Measurements from ENCODE around the gene RERG. TPM values are rescaled to one million over a fixed set of nuclear protein-coding genes. Genes with fewer than 3 reads are reported as not detected.

Gene RERG
- total RNA-seq, 2 experiments from 2014 or later: not detected

DNA sequence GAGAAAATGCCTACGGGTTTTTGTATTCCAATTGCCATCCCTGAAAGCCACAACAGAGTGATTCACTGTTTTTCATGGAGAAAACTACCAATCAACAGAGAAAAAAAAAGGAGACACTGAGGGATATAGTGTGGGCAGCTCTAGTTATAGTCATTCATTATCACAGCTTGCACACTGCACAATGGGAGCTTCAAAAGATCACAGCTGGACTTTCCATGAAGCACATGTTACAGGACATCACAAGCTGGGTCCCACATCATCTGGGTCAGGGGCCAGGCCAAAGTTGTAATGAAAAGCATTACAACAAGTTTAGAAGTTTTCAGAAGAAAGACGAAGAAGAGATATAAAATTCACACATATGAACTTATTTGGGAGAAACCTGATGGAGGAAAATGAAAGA lies 41.5 kb downstream of the RERG start:
- DNase-seq (ENCODE audit: low spot score): no peak
- no peaks in the 10 kb centered on the region for H3K9me2 ChIP-seq (ENCODE audit: insufficient read depth, low read length)
- no peaks in the 10 kb centered on the region for H3K9me3 ChIP-seq (ENCODE audit: low read length)
- CTCF ChIA-PET (ENCODE audit: unreplicated experiment): no interaction called here
- H3K4me3 ChIP-seq (ENCODE audit: low read depth, low read length, poor library complexity, severe bottlenecking): no peak overlapping the region
- no peaks in the 10 kb centered on the region for H3K79me2 ChIP-seq (ENCODE audit: insufficient read depth, low read depth, low read length)
- no peak overlapping the region for H2AFZ ChIP-seq (ENCODE audit: low read length)
- BruUV-seq (replicated peaks): no TSS peak
- H3K4me2 ChIP-seq (ENCODE audit: low read length): no peak overlapping the region
- H3K27ac ChIP-seq (ENCODE audit: low read depth, low read length, poor library complexity, severe bottlenecking): no peak overlapping the region
- POLR2A ChIA-PET: no interaction called here
- intact Hi-C loops (cut with micrococcal nuclease; ENCODE audit: unreplicated experiment): no loop called here
- no peaks in the 10 kb centered on the region for H4K20me1 ChIP-seq (ENCODE audit: insufficient read depth, low read length)
- no peak for TF ChIP-seq EZH2phosphoT487 (IDR thresholded peaks at IDR 0.05; ENCODE audit: borderline replicate concordance, low read depth, low read length)
- TF ChIP-seq, protein P1, sequence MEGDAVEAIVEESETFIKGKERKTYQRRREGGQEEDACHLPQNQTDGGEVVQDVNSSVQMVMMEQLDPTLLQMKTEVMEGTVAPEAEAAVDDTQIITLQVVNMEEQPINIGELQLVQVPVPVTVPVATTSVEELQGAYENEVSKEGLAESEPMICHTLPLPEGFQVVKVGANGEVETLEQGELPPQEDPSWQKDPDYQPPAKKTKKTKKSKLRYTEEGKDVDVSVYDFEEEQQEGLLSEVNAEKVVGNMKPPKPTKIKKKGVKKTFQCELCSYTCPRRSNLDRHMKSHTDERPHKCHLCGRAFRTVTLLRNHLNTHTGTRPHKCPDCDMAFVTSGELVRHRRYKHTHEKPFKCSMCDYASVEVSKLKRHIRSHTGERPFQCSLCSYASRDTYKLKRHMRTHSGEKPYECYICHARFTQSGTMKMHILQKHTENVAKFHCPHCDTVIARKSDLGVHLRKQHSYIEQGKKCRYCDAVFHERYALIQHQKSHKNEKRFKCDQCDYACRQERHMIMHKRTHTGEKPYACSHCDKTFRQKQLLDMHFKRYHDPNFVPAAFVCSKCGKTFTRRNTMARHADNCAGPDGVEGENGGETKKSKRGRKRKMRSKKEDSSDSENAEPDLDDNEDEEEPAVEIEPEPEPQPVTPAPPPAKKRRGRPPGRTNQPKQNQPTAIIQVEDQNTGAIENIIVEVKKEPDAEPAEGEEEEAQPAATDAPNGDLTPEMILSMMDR (conservative IDR thresholded peaks at IDR 0.05; ENCODE audit: low read length): no peak
- no peaks in the 10 kb centered on the region for H3K4me1 ChIP-seq (ENCODE audit: insufficient read depth, low read length, poor library complexity, severe bottlenecking)
- H3K36me3 ChIP-seq (ENCODE audit: insufficient read depth, low read length): no peaks in the 10 kb centered on the region

DNA sequence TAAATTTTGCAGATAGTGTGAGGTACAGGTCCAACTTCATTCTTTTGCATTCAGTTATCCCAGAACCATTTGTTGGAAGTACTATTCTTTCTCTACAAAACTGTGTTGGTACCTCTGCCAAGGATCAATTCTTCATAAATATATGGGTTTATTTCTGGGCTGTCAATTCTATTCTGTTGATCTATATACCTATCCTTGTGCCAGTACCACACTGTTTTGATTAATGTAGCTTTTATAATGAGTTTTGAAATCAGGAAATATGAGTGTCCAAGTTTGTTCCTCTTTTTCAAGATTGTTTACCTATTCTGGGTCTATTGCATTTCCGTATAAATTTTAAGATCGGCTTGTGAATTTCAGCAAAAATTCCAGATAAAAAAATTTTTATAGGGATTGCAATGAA lies 48.1 kb downstream of the RERG start:
- no TSS peak for BruUV-seq (replicated peaks)
- DNase-seq (ENCODE audit: low spot score): no peak
- Histone ChIP-seq H3K27ac (ENCODE audit: low read depth, low read length, poor library complexity, severe bottlenecking) (no peak overlapping the region), H3K9me3 (ENCODE audit: low read length) (no peaks in the 10 kb centered on the region), H2AFZ (ENCODE audit: low read length) (no peak overlapping the region), H3K4me1 (ENCODE audit: insufficient read depth, low read length, poor library complexity, severe bottlenecking) (no peaks in the 10 kb centered on the region), H3K36me3 (ENCODE audit: insufficient read depth, low read length) (no peaks in the 10 kb centered on the region), H3K9me2 (ENCODE audit: insufficient read depth, low read length) (no peaks in the 10 kb centered on the region), H4K20me1 (ENCODE audit: insufficient read depth, low read length) (no peaks in the 10 kb centered on the region), H3K4me2 (ENCODE audit: low read length) (no peak overlapping the region), H3K79me2 (ENCODE audit: insufficient read depth, low read depth, low read length) (no peaks in the 10 kb centered on the region), H3K4me3 (ENCODE audit: low read depth, low read length, poor library complexity, severe bottlenecking) (no peak overlapping the region)
- TF ChIP-seq, protein P1 (conservative IDR thresholded peaks at IDR 0.05; ENCODE audit: low read length): no peak
- TF ChIP-seq EZH2phosphoT487 (IDR thresholded peaks at IDR 0.05; ENCODE audit: borderline replicate concordance, low read depth, low read length): no peak
- CTCF ChIA-PET (ENCODE audit: unreplicated experiment): no interaction called here
- POLR2A ChIA-PET: interaction anchor here (0.7 kb wide), 1 partner anchor 133 kb away, joined by 3 read pairs; no protein-coding TSS in a partner anchor
- intact Hi-C loops (cut with micrococcal nuclease; ENCODE audit: unreplicated experiment): no loop called here

DNA sequence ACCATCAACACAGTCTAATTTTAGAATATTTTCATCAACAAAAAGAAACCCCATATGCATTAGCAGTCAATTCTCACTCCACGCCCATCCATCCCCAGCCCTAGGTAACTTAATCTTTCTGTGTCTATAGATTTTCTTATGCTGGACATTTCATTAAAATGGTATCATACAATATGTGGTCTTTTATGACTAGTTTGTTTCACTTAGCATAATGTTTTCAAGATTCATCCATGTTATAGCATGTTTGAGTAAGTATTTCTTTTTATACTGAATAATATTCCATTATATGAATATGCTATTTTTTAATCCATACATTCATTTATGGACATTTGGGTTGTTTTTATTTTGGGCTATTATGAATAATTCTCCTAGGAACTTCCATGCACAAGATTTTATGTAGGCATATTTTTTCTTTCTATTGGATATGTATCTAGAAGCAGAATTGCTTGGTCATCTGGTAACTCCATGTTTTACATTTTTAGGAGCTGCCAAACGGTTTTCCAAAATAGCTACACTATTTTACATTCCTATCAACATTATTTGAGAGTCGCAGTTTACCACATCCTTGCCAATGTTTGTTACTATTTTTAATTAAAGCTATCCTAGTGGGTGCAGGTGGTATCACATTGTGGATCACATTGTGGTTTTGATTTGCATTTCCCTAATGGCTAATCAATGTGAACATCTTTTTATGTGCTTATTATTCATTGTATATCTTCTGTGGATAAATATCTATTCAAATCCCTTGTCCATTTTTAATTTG lies 49.0 kb downstream of the RERG start:
- no peak overlapping the region for H3K27ac ChIP-seq (ENCODE audit: low read depth, low read length, poor library complexity, severe bottlenecking)
- no peaks in the 10 kb centered on the region for H3K36me3 ChIP-seq (ENCODE audit: insufficient read depth, low read length)
- no peak for DNase-seq (ENCODE audit: low spot score)
- H2AFZ ChIP-seq (ENCODE audit: low read length): no peak overlapping the region
- no peaks in the 10 kb centered on the region for H4K20me1 ChIP-seq (ENCODE audit: insufficient read depth, low read length)
- intact Hi-C loops (cut with micrococcal nuclease; ENCODE audit: unreplicated experiment): no loop called here
- CTCF ChIA-PET (ENCODE audit: unreplicated experiment): no interaction called here
- POLR2A ChIA-PET: interaction anchor here (1.2 to 1.3 kb wide), 2 partner anchors 16 to 24 kb away, joined by 3 read pairs; no protein-coding TSS in a partner anchor
- no peaks in the 10 kb centered on the region for H3K4me1 ChIP-seq (ENCODE audit: insufficient read depth, low read length, poor library complexity, severe bottlenecking)
- no peak overlapping the region for H3K4me2 ChIP-seq (ENCODE audit: low read length)
- H3K9me2 ChIP-seq (ENCODE audit: insufficient read depth, low read length): no peaks in the 10 kb centered on the region
- H3K79me2 ChIP-seq (ENCODE audit: insufficient read depth, low read depth, low read length): no peaks in the 10 kb centered on the region
- BruUV-seq (replicated peaks): no TSS peak
- no peak overlapping the region for H3K4me3 ChIP-seq (ENCODE audit: low read depth, low read length, poor library complexity, severe bottlenecking)
- no peak for TF ChIP-seq EZH2phosphoT487 (IDR thresholded peaks at IDR 0.05; ENCODE audit: borderline replicate concordance, low read depth, low read length)
- TF ChIP-seq, protein P1 (conservative IDR thresholded peaks at IDR 0.05; ENCODE audit: low read length): no peak
- no peaks in the 10 kb centered on the region for H3K9me3 ChIP-seq (ENCODE audit: low read length)

All from OCI-LY7 (cell line).